HL-60 (cell line): ENCODE data around the gene ENKD1.

ENCODE experiments used
- DNase-seq, 2 experiments: peaks; one replicate each; pipeline ENCODE4 v3.0.0-alpha.2; 2010 to 2020; ENCODE audit warnings: low read depth in 1 of 2, low spot score in 1 of 2
- H3K27ac ChIP-seq: fragments of 250-450 bp; sonication (Bioruptor Pico); replicated peaks from 2 replicates; pipeline ENCODE4 v1.5.1; 2020; ENCODE audit warnings: mild to moderate bottlenecking, moderate library complexity
- H3K27me3 ChIP-seq: fragments of 250-450 bp; sonication (Bioruptor Pico); 2 replicates; pipeline ENCODE4 v1.5.1; 2021; ENCODE audit warnings: mild to moderate bottlenecking, moderate library complexity; ENCODE audit not compliant: insufficient read depth, poor library complexity, severe bottlenecking
- H3K4me3 ChIP-seq: replicated peaks from 2 replicates; pipeline ENCODE4 v1.5.1; 2011; ENCODE audit warnings: mild to moderate bottlenecking, control low read depth, low read length; ENCODE audit not compliant: insufficient read depth
- GABPA ChIP-seq: IDR thresholded peaks from 2 replicates; pipeline ENCODE4 v1.6.1; 2012; ENCODE audit warnings: low read depth
- POLR2AphosphoS5 ChIP-seq: IDR thresholded peaks from 2 replicates; pipeline ENCODE4 v1.6.1; 2012; ENCODE audit warnings: low read depth
- SPI1 ChIP-seq: IDR thresholded peaks from 2 replicates; pipeline ENCODE4 v1.6.1; 2012; ENCODE audit warnings: low read depth, mild to moderate bottlenecking, borderline replicate concordance
- TF ChIP-seq, protein P1 (sequence below): IDR thresholded peaks from 2 replicates; pipeline ENCODE4 v1.6.1; 2012; ENCODE audit warnings: low read depth; ENCODE audit not compliant: insufficient replicate concordance
- TF ChIP-seq, protein P2 (sequence below): IDR thresholded peaks from one replicate; pipeline ENCODE4 v1.5.1; 2011; ENCODE audit warnings: low read length, control low read depth, inconsistent platforms; ENCODE audit not compliant: insufficient read depth

ENKD1 gene

DNA sequence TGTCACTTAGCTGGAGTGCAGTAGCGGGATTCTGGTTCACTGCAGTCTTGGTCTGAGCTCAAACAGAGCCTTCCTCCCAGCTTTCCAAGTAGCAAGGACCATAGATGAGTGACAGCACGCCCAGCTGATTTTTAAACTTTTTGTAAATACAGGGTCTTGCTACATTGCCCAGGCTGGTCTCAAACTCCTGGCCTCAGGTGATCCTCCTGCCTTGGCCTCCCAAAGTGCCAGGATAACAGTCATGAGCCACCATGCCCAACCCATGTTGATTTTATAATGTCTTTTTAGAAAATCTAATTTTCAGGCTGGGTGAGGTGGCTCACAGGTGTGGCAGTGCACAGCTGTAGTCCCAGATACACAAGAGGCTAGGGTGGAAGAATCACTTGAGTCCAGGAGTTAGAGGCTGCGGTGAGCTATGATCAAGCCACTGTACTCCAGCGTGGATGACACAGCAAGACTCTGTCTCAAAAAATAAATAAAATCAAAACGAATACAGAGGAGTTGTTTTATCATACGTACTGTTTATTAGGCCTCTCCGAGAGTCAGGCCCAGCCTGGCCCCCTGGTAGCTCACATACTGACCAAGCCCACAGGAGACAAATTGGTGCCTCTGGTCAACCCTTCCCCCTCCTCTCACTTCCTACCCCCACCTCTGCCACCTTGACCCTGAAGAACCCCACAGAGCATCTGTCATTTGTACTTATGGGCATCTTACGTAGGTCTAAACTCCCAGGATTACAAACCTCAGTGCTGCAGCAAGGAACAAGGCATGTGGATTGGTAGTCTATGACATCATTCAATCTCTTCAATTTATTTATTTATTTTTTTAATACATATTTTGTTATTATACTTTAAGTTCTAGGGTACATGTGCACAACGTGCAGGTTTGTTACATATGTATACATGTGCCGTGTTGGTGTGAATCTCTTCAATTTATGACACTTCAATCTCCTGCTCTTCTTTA is 13.7 kb upstream of the ENKD1 start:
- TF ChIP-seq SPI1 (no peak), GABPA (no peak), POLR2AphosphoS5 (no peak)
- TF ChIP-seq, protein P1, sequence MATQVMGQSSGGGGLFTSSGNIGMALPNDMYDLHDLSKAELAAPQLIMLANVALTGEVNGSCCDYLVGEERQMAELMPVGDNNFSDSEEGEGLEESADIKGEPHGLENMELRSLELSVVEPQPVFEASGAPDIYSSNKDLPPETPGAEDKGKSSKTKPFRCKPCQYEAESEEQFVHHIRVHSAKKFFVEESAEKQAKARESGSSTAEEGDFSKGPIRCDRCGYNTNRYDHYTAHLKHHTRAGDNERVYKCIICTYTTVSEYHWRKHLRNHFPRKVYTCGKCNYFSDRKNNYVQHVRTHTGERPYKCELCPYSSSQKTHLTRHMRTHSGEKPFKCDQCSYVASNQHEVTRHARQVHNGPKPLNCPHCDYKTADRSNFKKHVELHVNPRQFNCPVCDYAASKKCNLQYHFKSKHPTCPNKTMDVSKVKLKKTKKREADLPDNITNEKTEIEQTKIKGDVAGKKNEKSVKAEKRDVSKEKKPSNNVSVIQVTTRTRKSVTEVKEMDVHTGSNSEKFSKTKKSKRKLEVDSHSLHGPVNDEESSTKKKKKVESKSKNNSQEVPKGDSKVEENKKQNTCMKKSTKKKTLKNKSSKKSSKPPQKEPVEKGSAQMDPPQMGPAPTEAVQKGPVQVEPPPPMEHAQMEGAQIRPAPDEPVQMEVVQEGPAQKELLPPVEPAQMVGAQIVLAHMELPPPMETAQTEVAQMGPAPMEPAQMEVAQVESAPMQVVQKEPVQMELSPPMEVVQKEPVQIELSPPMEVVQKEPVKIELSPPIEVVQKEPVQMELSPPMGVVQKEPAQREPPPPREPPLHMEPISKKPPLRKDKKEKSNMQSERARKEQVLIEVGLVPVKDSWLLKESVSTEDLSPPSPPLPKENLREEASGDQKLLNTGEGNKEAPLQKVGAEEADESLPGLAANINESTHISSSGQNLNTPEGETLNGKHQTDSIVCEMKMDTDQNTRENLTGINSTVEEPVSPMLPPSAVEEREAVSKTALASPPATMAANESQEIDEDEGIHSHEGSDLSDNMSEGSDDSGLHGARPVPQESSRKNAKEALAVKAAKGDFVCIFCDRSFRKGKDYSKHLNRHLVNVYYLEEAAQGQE, result no peak
- TF ChIP-seq, protein P2, sequence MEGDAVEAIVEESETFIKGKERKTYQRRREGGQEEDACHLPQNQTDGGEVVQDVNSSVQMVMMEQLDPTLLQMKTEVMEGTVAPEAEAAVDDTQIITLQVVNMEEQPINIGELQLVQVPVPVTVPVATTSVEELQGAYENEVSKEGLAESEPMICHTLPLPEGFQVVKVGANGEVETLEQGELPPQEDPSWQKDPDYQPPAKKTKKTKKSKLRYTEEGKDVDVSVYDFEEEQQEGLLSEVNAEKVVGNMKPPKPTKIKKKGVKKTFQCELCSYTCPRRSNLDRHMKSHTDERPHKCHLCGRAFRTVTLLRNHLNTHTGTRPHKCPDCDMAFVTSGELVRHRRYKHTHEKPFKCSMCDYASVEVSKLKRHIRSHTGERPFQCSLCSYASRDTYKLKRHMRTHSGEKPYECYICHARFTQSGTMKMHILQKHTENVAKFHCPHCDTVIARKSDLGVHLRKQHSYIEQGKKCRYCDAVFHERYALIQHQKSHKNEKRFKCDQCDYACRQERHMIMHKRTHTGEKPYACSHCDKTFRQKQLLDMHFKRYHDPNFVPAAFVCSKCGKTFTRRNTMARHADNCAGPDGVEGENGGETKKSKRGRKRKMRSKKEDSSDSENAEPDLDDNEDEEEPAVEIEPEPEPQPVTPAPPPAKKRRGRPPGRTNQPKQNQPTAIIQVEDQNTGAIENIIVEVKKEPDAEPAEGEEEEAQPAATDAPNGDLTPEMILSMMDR, result no peak
- Histone ChIP-seq H3K27me3 (no peaks in the 10 kb centered on the region), H3K27ac (no peak overlapping the region), H3K4me3 (no peak overlapping the region)
- no peak for DNase-seq

DNA sequence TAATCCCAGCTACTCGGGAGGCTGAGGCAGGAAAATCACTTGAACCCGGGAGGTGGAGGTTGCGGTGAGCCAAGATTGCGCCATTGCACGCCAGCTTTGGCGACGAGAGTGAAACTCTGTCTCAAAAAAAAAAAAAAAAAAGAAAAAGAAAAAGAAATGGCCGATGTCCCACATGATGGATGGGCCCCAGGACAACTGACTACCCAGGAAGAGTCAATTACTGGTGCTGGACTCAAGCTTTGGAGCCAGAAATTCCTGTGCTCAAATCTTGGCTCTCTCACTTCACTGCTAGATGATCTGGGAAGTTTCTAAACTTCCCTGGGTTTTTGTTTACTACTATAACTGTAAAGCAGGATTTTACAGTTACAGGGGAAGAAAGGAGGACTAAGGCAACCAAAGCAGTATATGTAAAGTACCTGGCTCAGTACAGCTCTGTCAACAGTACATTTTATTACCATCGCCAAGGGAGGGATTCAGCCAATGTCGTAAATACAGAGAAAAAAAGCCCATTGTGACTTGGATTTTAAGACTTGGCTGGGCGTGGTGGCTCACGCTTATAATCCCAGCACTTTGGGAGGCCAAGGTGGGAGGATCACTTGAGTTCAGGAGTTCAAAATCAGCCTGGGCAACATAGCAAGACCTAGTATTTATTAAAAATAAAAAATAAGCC is 11.9 kb upstream of the ENKD1 start:
- no peak overlapping the region for H3K27ac ChIP-seq
- TF ChIP-seq, protein P2, result no peak
- TF ChIP-seq POLR2AphosphoS5, result no peak
- TF ChIP-seq SPI1, result no peak
- TF ChIP-seq, protein P1, result no peak
- TF ChIP-seq GABPA, result no peak
- H3K4me3 ChIP-seq, result no peak overlapping the region
- H3K27me3 ChIP-seq, result no peaks in the 10 kb centered on the region
- no peak for DNase-seq

DNA sequence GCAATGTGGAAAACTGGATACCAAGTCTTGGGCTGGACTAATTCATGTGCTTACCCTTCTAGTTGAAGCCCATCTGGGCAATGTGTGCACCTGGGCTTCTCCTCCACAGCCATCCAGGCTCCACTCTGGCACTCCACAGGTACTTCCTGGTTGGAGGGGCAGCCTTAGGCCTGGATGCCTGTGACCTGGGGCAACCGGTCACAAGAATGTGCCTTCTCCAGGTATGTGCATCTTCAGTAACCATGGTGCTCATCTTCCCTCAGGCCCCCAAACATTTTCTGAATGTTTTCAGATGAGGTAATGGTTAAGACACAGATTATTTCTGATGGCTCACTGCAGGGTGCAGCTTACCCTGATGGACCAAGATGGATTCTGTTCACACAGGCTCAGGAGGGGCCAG is 11.2 kb upstream of the ENKD1 start:
- Histone ChIP-seq H3K27ac (no peak overlapping the region), H3K4me3 (no peak overlapping the region), H3K27me3 (no peaks in the 10 kb centered on the region)
- DNase-seq, result no peak
- no peak for TF ChIP-seq SPI1
- no peak for TF ChIP-seq GABPA

DNA sequence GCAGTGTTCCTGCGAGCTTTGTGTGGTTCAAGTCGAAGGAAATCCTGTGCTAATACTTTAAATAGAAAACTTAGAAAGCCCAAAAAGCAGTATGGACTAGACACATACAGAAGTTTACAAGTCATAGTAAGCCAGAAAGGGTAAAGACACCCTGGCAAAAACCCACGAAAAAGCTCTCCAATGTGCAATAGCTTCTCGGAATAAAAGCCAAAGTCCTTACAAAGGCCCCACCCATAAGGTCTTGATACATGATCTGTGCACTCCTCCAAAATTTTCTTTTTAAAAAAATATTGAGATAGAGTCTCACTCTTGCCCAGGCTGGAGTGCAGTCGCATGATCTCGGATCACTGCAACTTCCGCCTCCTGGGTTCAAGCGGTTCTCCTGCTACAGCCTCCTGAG is 10.4 kb upstream of the ENKD1 start:
- H3K4me3 ChIP-seq, result no peak overlapping the region
- TF ChIP-seq, protein P1, result no peak
- no peak for TF ChIP-seq GABPA
- TF ChIP-seq, protein P2, result no peak
- no peak for TF ChIP-seq SPI1
- no peak for TF ChIP-seq POLR2AphosphoS5
- H3K27ac ChIP-seq, result no peak overlapping the region
- DNase-seq, result no peak
- H3K27me3 ChIP-seq, result no peaks in the 10 kb centered on the region
